GDM1 (cell line): ENCODE data around the gene ABHD17B.

Source experiments
- DNase-seq: peaks from one replicate; lab custom pipeline; 2025; lab: John Stamatoyannopoulos, UW

Gene ABHD17B

DNA sequence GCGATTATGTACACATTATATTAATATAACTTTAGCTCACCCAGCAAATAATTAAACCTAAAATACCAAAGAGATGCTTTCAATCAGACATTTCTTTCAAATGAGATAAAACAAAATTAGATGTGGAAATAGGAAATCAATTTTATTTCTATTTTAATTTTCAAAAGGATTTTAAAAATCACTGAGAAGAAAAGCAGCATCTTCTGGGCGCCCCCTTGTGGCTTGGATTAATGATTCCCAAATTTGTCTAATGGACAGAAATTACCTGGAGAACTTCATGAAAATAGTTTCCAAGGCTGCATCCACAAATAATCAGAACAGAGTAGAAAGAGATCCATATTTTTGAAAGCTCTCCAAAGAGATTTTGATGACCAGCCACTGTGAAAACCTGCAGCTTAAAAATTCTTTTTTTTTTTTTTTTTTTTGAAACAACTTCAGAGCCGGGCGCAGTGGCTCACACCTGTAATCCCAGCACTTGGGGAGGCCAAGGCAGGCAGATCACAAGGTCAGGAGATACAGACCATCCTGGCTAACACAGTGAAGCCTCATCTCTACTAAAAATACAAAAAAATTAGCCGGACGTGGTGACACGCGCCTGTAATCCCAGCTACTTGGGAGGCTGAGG, 91.8 kb downstream of the ABHD17B start:
- no peak for DNase-seq

DNA sequence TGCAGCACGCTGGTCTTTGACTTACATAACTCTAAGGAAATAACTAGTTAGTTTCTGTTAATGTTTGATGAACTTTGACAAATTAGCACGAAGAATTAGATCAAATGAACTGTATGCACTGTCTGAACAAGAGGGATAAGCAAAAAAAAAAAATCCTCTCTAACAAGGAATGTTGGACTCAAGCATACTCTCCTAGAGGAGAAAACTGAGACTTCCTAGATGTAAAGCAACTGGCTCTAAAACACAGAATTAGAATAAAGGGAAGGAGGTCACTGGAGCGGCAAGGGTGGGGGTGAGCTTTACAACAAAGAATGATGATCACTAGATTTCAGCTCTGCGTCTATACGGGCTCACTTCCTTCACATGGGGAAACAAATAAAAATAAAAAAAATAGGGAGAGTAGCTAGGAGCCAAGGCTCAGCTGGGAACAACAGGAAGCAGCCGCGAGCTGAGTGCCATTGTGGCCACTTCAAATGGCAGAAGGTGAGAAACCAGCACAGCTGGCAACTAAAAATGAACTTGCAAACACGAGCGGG, 94.0 kb downstream of the ABHD17B start:
- DNase-seq, result no peak
